Sigmoid colon (tissue), 4 donors: ENCODE results near the gene RELB.

ENCODE experiments used
- EP300 ChIP-seq, 4 donors: sonication (generic); formaldehyde crosslinking; IDR thresholded peaks; one replicate each; pipeline ENCODE4 v1.6.1; 2017; ENCODE audit warnings: antibody characterized with exemption in 4 of 4
- POLR2A ChIP-seq, 2 donors: fragments of 450-650 bp; IDR thresholded peaks; one replicate each; pipeline ENCODE4 v1.6.1; 2016; ENCODE audit warnings: antibody characterized with exemption in 2 of 2, mild to moderate bottlenecking in 2 of 2, moderate library complexity in 2 of 2
- POLR2AphosphoS5 ChIP-seq, 4 donors: sonication (generic); formaldehyde crosslinking; IDR thresholded peaks; one replicate each; pipeline ENCODE4 v1.6.1; 2017; ENCODE audit warnings: antibody characterized with exemption in 4 of 4
- TF ChIP-seq, protein P1 (sequence below), 4 experiments: fragments of 450-650 bp in 3 of 4; fragments of 200-600 bp in 1 of 4; IDR thresholded peaks; one replicate each; pipeline ENCODE4 v1.5.1; 2016 to 2019; ENCODE audit warnings: antibody characterized with exemption in 4 of 4, mild to moderate bottlenecking in 3 of 4, moderate library complexity in 2 of 4

DNA sequence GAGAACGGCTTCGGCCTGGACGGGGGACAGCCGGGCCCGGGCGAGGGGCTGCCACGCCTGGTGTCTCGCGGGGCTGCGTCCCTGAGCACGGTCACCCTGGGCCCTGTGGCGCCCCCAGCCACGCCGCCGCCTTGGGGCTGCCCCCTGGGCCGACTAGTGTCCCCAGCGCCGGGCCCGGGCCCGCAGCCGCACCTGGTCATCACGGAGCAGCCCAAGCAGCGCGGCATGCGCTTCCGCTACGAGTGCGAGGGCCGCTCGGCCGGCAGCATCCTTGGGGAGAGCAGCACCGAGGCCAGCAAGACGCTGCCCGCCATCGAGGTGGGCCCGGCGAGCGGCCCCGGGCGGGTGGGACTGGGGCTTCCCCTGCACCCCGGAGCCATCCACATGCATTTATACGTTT, 10.7 kb downstream of the RELB start:
- TF ChIP-seq, protein P1, sequence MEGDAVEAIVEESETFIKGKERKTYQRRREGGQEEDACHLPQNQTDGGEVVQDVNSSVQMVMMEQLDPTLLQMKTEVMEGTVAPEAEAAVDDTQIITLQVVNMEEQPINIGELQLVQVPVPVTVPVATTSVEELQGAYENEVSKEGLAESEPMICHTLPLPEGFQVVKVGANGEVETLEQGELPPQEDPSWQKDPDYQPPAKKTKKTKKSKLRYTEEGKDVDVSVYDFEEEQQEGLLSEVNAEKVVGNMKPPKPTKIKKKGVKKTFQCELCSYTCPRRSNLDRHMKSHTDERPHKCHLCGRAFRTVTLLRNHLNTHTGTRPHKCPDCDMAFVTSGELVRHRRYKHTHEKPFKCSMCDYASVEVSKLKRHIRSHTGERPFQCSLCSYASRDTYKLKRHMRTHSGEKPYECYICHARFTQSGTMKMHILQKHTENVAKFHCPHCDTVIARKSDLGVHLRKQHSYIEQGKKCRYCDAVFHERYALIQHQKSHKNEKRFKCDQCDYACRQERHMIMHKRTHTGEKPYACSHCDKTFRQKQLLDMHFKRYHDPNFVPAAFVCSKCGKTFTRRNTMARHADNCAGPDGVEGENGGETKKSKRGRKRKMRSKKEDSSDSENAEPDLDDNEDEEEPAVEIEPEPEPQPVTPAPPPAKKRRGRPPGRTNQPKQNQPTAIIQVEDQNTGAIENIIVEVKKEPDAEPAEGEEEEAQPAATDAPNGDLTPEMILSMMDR (IDR thresholded peaks at IDR 0.05), result no peak
- TF ChIP-seq POLR2A (IDR thresholded peaks at IDR 0.05) (no peak), POLR2AphosphoS5 (IDR thresholded peaks at IDR 0.05) (no peak), EP300 (IDR thresholded peaks at IDR 0.05) (no peak)
